ENCODE measurements around the gene REEP3.

Gene REEP3

DNA sequence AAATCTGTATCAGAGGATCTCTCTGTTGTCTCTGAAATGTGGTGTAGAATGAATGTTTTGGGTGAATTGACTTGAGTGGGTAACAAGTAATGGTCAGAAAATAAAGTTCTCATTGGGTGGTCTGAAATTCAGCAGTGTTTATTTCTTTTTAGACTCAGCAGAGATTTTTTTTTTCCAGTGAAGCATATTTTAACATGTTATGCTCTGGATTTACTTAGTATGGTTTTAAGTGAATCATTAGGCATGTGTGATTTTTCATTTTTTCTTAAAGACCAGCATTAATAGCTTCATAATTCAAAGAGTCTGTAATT, 63.5 kb downstream of the REEP3 start:
- DNase-seq (ENCODE audit: low read depth in 3 of 3, low spot score in 1 of 3): no peak

DNA sequence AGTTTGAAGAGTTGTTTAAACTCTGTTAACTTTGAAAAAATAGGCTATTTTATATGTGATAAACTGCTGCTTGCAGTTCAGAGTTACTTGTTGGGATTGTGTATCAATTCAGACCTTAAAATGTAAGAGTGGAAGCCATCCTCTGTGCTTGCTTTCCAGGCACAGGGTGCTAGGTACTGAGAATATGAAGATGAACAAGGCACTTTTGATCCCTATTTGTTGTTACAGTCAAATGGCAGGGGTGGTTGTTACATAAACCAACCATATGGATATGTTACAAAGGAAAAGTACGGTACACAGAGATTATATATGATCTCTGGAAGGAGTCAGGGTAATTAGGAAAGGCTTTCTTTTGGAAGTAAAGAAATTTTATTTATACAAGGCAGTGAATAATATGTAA, 63.8 kb downstream of the REEP3 start:
- no peak for DNase-seq (ENCODE audit: low read depth in 3 of 3, low spot score in 1 of 3)

DNA sequence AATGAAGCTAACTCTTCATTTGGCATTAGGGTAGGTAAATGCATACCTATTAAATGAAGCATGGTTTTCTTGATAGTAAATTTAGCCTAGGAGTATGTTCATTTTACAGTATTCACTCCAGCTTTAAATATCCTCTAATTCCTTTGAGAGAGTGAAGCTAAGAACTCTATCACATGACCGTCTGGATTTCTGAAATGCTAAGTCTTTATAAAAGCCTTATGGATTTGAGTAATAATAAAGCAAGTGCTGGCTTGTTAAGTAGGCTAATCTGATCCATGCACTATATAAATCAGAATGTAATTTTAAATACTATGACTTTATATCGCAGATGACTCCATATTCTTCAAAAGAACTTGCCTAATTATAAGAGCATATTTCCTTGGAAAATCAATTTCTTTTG, 64.8 kb downstream of the REEP3 start:
- DNase-seq (ENCODE audit: low read depth in 3 of 3, low spot score in 1 of 3): no peak

DNA sequence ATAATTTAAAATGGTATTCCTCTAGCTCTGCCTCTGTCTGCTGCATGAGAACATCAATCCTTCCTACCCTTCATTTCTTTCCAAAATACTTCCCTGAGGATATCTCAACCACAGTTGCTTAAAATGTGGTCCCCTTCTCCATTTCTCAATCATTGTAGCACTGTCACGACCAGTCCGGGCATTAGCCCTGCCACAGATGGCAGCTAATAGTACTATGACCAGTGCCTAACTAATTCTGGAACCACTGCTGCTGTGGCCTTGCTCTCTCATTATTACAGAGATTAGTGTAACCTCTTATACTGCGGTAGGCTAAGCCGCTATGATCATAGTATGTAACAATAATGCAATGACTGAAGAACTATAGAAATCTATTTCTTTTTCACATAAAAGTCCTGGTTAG, 66.0 kb downstream of the REEP3 start:
- DNase-seq (ENCODE audit: low read depth in 3 of 3, low spot score in 1 of 3): no peak

DNA sequence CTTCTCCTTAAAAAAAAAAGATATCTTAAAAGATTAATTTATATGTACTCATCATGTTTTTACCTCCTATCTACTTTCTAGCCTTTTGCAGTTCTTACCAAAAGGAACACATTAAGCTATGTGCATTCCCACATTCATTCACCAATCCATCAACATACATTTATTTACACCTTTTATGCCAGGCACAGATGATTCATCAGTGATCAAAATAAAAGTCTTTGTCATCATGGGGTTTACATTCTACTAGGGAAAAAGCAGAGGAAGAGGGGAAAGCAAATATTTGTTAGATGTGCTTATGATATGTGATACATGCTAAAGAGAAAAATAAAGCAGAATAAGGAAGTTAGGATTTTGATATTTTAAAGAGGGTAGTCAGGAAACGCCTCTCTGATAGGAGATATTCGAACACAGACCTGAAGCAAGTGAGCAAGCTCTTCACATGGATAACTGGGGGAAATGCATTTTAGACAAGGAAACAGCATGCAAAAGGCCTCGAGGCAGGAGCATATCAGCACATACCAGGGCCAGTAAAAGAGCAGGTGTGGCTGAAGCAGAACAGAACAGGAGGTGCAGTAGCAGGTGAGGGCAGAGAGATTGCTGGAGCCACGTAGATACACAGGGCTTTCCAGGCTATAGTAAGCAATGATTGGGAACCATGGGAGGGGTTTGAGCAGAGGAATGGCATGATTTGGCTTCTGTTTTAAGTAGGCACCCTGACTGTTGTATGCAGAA, 67.4 kb downstream of the REEP3 start:
- DNase-seq (ENCODE audit: low read depth in 3 of 3, low spot score in 1 of 3): no peak

DNA sequence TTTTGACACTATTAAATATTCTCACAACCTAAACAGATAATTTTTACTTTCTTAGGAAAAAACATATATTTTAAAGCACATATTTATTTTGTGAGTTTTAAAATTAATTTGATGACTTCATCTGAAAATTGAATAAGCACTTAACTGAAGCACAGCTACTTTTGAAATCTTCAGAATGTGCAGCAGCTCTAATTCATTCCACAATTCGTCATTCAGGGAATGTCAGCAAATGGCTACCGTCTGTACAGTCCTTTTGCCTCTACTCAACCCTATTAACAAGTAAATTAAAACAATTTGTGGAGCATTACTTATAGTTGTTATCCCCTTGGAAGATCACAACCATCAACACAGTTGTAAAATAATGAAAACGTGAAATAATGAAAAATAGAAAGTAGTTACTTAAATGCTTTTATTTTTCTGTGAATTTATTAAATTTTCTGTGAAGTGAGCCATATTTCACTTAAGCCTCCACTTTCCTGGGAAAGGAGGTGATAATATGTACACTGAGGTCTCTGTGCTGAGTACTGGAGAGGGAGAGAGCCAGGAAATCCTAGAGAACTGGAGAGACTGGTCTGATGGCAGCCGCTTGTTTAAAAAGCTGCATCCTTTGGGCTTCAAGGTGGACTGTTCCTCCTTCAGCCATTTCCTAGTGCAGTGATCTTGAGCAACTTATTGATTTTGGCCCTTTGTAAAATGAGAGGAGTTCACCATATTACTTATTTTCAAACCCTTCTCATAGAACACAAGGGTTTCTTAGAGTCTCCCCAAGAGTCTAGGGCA, 70.6 kb downstream of the REEP3 start:
- no peak for DNase-seq (ENCODE audit: low read depth in 3 of 3, low spot score in 1 of 3)

DNA sequence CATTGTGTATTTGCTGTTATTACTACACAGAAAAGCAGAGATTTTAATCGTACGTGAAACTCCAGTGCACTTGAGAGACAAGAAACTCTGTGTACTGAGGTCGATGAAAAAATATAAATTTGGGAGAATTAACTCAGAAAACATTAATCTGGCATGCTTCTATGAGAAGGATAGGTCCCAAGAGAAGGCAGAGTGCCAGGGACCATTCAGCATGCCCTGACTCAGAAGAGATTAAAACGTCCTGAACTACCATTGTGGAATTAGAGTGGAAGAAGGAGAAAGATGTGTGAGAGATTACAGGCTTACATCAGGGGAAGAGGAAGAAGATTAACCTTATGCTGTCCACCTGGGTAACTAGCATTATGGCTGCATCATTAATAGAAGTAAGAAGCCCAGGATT, 72.4 kb downstream of the REEP3 start:
- DNase-seq (ENCODE audit: low read depth in 3 of 3, low spot score in 1 of 3): no peak

DNA sequence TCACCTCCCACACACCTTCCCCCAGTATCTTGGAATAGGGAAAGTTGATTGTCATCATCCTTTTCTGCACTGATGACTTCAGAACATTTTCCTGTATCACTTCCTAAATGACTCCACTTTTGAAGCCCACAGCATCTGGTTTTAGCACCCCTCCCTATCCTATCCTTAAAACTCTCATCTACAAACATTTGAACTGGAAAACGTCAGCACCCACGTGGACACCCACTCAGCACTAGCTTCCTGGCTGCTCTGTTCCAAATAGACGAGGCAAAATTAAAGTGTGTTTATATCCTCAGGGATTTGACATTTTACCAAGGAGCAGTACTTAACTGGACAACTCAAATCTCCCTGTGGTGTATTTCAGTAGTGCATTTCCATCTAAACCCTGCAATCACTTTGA, 73.9 kb downstream of the REEP3 start:
- no peak for DNase-seq (ENCODE audit: low read depth in 3 of 3, low spot score in 1 of 3)

DNA sequence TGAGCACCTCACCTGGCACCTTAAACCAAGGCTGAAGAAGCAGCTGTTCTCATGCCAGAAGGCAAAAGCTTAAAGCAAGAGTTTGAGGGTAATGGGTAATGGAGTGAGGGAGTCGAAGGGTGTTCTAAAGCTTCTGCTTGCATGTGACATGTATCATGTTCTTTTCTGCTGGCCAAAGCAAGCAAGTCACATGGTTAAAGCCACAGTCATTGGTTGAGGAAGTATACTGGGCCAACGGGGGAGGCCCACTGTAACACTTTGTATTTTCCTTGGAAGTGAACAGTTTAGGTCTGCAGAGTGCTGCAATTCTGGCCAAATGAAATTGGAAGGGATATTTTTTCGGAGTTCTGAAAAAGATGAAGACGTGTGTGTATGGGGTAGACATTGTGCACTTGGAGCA, 75.7 kb downstream of the REEP3 start:
- no peak for DNase-seq (ENCODE audit: low read depth in 3 of 3, low spot score in 1 of 3)

DNA sequence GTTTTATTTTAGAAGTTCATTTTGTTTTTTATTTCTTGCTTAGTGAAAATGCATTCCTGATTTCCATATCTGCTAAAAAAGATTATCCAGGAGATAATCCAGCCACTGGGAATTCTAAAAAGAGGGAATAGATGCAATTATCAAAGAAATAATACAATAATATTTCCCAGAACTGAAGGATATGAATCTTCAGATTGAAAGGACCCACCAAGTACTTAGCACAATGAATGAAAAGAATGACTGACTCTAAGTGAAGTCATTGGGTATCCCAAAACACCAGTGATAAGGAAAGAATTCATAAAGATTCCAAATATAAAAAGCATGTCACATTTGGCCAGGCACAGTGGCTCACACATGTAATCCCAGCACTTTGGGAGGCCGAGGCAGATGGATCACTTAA, 79.3 kb downstream of the REEP3 start:
- DNase-seq (ENCODE audit: low read depth in 3 of 3, low spot score in 1 of 3): no peak

DNA sequence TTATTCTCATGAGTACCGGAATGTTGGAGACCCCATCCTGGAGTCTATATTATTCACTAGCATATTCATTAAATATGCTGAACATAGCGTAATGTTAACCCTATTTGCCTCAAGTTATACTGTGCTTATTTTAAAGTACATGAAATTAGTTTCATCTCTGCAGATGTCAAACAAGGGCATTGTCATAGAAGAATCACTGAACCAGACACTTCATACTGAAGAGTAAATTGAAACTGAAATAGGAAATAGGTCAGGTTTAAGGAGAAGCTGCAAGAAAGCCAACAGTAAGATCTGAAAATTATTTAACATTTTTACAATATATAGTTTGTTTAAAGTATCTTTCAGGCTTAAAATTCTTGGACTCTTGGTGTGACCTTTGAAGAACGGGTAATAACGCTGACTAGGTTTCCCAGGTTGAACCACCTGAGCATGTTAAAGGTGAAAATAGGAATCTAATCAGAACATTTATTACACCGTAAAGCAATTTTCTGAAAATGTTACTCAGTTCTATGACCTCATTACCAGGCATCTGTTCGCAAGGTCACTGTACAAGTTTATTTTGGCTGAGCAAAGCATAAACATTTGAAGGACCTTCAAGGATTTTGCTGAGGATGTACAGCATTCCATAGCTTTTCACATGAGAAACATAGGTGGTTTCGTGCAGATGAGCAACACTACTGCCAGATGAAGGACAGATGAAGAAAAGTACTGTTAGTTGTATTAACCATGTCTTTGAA, 82.7 kb downstream of the REEP3 start:
- DNase-seq (ENCODE audit: low read depth in 3 of 3, low spot score in 1 of 3): no peak

DNA sequence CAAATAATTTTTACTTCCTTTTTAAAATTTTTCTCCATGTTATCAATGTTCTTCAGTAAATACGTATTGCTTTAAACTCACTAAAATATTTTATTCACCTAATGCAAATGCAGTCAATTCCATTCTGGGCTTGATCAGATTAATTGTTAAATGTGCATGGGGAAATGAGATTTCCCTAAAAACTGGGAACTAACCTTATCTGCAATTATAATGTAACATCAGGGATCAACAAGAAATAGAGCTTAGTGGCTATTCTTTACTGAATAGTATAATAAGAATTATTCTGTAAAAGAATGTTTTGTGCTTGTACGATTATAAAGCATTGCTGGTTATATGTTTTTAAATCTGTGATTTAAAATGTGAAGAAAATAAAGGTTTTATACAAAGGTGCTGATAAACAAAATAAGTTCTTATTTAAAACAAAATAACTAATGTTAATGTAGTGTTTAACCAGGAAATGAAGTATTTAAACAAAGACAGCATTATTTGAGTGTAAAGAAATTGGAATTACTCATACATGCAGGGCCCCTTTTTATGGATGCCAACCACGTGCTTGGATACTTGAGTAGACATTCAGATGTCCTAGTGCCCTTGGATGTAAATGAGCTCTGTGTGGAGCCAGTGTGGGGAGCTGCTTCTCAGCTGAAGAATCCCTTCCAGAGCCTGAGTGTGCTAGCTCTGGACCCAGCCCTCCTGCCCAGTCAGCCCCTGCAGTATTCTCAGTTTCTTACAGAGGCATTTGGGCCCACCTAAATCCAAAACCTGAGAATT, 84.2 kb downstream of the REEP3 start:
- no peak for DNase-seq (ENCODE audit: low read depth in 3 of 3, low spot score in 1 of 3)

DNA sequence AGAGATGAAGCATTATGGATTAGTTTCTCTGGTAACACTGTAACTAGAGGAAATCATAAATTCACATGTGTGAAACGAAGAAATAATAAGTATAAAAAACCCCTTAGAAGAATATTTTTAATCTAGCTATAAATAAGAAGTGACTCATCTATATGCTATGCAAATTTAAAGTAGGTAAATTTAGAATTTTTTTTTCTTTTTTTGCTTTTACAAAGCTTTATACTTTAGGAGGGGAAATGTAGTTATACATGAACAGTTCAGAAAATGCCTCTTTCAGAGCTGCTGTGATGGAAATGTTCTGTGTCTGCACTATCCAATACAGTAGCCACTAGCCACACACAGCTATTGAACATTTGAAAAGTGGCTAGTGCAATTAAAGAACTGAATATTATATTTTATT, 87.3 kb downstream of the REEP3 start:
- no peak for DNase-seq (ENCODE audit: low read depth in 3 of 3, low spot score in 1 of 3)

DNA sequence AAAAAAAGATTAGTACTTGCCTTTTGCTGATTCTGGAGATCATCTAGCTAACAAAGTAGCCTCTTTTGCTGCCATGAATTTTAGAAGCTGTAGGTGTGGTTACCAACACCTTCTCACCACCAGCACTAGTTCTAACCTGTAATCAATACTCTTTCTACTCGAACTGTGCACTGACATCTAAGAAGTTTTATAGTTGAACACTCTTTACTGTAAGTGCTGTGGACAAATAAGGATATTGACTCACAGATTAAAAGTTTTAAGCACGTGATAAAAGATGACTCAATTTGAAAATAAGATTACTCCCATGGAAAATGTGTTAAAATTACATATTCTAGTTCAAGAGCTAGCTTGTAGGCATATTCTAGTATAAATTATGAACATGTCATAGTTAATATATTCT, 89.9 kb downstream of the REEP3 start:
- DNase-seq (ENCODE audit: low read depth in 3 of 3, low spot score in 1 of 3): no peak

DNA sequence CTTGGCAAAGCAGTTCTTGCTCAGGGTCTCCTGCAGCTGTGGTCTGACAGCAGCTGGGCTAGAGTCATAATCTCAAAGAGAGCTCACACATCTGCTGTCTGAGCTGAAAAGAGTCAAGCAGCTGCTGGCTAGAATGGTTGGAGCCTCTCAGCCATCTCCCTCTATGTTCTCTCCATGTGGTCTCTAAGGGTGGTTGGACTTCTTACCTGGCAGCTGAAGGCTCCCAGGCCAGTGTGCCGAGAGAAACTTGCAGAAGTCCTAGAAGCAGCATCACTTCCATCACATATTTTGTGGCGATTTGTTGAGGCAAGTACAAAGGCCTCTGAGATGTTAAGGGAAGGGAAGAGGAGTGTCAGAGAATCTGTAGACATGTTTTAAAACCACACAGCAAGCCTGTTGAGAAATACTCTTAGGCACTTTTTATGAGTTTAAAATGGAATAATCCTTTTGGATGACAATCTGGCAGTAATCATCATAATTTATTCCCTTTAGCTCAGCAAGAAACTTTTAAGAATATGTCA, 93.2 kb downstream of the REEP3 start:
- DNase-seq (ENCODE audit: low read depth in 3 of 3, low spot score in 1 of 3): no peak

DNA sequence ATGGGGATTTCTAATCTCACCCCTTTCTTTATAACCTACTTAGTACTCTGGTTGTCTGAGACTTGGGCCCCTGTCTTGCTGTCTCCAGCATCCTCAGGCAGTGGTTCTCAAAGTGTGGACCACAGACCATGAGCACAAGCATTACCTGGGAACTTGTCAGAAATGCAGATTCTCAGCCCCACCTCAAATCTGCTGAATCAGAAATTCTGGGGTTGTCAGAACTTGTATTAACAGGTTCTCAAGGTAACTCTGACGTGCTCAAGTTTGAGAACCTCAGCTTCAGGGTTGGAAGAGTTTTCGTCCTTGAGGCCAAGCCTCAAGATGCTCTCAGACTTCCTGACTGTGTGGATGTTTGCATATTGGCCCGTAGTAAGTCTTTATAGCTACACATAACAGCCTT, 97.4 kb downstream of the REEP3 start:
- DNase-seq (ENCODE audit: low read depth in 3 of 3, low spot score in 1 of 3): no peak

DNA sequence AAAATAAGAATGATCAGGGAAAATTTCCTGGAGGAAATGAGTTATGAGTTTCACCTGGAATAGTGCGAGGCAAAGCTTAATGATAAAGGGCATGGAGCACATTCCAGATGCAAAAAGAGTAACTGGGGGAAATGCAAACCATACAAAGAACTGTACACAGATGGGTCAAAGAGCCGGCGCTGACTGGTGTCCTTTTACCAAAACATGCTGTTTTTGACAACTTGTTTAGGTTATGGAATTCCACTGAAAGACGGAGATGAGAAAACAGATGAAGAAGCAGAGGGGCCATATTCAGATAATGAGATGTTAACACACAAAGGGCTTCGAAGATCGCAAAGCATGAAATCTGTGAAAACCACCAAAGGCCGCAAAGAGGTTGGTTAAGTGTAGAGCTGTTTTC, 98.2 kb downstream of the REEP3 start:
- DNase-seq (ENCODE audit: low read depth in 3 of 3, low spot score in 1 of 3): no peak

DNA sequence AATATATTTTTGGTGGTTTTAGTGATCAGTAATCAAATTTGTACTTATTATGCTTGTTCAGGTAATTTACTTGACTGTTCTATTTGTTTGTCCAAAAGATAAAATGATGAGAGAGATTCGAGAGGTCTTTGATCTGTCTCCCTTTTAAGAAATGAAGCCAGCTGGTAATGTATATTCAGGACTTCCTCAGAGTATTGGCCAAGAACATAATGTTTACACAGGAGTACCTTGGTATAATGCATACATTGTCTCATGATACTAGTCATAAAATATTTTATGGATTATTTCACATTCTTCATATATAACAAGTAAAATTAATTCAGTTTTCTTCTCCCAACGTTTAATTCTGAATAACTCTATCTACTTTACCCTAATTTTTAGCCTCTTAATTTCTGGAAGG, 100.9 kb downstream of the REEP3 start:
- no peak for DNase-seq (ENCODE audit: low read depth in 3 of 3, low spot score in 1 of 3)

DNA sequence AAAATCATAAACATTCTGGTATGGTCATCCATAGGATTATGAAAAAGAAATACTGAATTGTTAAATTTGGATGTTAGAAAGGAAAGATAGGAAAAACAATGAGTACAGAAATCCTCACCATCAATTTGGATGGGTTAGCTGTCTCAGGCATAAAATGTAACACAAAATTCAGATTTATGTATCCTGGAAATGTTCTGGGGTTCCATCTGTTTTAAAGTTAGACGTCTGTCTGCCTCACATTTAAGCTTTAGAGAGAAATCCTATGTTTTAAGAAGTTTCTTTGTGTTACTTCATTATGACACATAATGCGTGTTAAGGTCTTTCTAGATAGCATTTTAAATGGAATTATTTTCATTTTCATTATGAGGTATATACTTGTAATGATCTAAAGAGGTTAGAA, 103.5 kb downstream of the REEP3 start:
- DNase-seq (ENCODE audit: low read depth in 3 of 3, low spot score in 1 of 3): no peak

DNA sequence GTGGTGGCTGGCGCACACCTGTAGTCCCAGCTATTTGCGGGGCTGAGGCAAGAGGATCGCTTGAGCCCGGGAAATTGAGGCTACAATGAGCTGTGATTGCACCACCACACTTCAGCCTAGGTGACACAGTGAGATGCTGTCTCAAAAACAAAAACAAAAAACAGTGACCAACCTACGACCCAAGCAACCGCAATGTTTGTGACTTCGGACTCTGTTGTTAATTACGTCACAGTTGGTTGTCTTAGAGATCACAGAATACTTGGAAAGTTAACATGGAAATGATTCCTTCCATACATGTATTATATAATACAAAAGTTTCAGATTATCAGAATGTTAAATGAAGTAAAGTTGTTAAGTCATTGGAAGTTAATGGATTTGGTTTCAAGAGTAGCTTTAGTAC, 106.2 kb downstream of the REEP3 start:
- no peak for DNase-seq (ENCODE audit: low read depth in 3 of 3, low spot score in 1 of 3)

DNA sequence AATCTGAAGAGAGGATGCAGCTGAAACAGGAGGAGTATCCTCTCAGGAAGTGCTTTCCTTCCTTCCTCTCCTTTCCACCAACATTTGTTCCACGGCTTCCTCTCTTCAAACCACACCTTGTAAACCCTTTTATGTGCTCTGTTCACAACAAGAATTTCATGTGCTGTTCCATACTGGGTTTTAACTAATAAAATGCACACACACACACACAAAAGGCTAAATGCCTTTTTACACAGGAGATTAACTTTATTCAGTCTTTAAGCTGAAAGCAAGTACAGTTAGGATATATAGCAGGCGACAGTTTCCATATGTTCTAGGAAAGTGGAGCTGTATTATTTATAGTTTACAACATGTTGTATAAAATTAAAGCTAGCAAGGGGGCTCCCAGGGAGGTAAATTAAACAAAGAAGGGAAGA, 106.7 kb downstream of the REEP3 start:
- no peak for DNase-seq (ENCODE audit: low read depth in 3 of 3, low spot score in 1 of 3)

Data from stimulated activated CD4-positive, alpha-beta T cell treated with anti-CD3 and anti-CD28 coated beads, TNF-alpha, amount 100 ng/mL, for 1 hour (primary cell).